Measurements from ENCODE around the gene SERP1. TPM values are rescaled to one million over a fixed set of nuclear protein-coding genes. Genes with fewer than 3 reads are reported as not detected.

Gene SERP1
- total RNA-seq, 1 donor from 2014 or later: 20.4 TPM

GRCh38 chr3:150582620-150583019 is 36.3 kb upstream of the SERP1 start:
- Histone ChIP-seq H3K27me3 (ENCODE audit: low read depth) (no peaks in the 10 kb centered on the region), H3K4me3 (no peak overlapping the region), H3K9me3 (replicated peaks) (no peaks in the 10 kb centered on the region), H3K4me1 (peaks cover 11% of the 10 kb centered on the region), H3K36me3 (peaks cover 67% of the 10 kb centered on the region), H3K27ac (replicated peaks) (no peak overlapping the region)
- TF ChIP-seq CTCF (IDR thresholded peaks at IDR 0.05; ENCODE audit: borderline replicate concordance): no peak
- no peak for DNase-seq
- intact Hi-C loops (cut with micrococcal nuclease): no loop called here

GRCh38 chr3:150581174-150581573 is 34.9 kb upstream of the SERP1 start:
- Histone ChIP-seq H3K4me1 (no peaks in the 10 kb centered on the region), H3K27me3 (ENCODE audit: low read depth) (no peaks in the 10 kb centered on the region), H3K27ac (replicated peaks) (no peak overlapping the region), H3K4me3 (no peak overlapping the region), H3K9me3 (replicated peaks) (no peaks in the 10 kb centered on the region), H3K36me3 (peaks cover 79% of the 10 kb centered on the region)
- intact Hi-C loops (cut with micrococcal nuclease): no loop called here
- TF ChIP-seq CTCF (IDR thresholded peaks at IDR 0.05; ENCODE audit: borderline replicate concordance): no peak
- no peak for DNase-seq

- no peak overlapping the region for H3K4me3 ChIP-seq
- TF ChIP-seq CTCF (IDR thresholded peaks at IDR 0.05; ENCODE audit: borderline replicate concordance): no peak
- DNase-seq: no peak
- H3K27ac ChIP-seq (replicated peaks): no peak overlapping the region
- H3K4me1 ChIP-seq: no peaks in the 10 kb centered on the region
- H3K9me3 ChIP-seq (replicated peaks): no peaks in the 10 kb centered on the region
- H3K27me3 ChIP-seq (ENCODE audit: low read depth): no peaks in the 10 kb centered on the region
- intact Hi-C loops (cut with micrococcal nuclease): no loop called here
- peaks cover 80% of the 10 kb centered on the region for H3K36me3 ChIP-seq
Measured at GRCh38 chr3:150577855-150578254, 31.6 kb upstream of the SERP1 start.

- Histone ChIP-seq H3K27me3 (ENCODE audit: low read depth) (no peaks in the 10 kb centered on the region), H3K36me3 (peaks cover 97% of the 10 kb centered on the region), H3K27ac (replicated peaks) (no peak overlapping the region), H3K4me1 (no peaks in the 10 kb centered on the region), H3K9me3 (replicated peaks) (no peaks in the 10 kb centered on the region), H3K4me3 (no peak overlapping the region)
- DNase-seq: no peak
- no peak for TF ChIP-seq CTCF (IDR thresholded peaks at IDR 0.05; ENCODE audit: borderline replicate concordance)
- intact Hi-C loops (cut with micrococcal nuclease): no loop called here
Measured at GRCh38 chr3:150567328-150567727, 21.0 kb upstream of the SERP1 start.

- Histone ChIP-seq H3K36me3 (peaks cover 71% of the 10 kb centered on the region), H3K4me3 (no peak overlapping the region), H3K27me3 (ENCODE audit: low read depth) (no peaks in the 10 kb centered on the region), H3K27ac (replicated peaks) (no peak overlapping the region), H3K9me3 (replicated peaks) (no peaks in the 10 kb centered on the region), H3K4me1 (no peaks in the 10 kb centered on the region)
- TF ChIP-seq CTCF (IDR thresholded peaks at IDR 0.05; ENCODE audit: borderline replicate concordance): no peak
- DNase-seq: no peak
- intact Hi-C loops (cut with micrococcal nuclease): no loop called here
Measured at GRCh38 chr3:150564243-150564642, 17.9 kb upstream of the SERP1 start.

DNA sequence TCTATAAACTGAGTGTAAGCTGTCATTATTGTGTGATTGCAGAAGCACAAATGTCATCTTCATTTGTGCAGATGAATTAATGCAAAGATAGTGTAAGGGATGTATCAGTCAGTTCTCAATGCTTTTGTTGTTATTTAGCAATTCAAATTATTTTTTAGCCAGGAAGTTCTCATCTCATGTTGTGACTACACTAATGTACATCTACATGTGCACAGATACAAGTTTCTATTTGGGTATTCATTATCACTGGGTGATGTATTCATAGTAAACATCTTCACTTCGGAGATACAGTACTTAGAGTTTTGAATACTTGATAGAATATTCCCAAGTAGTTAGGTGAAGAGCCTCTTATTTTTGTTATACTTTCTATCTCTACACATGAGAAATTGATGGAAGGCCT is 11.4 kb upstream of the SERP1 start:
- Histone ChIP-seq H3K9me3 (replicated peaks) (no peaks in the 10 kb centered on the region), H3K4me3 (no peak overlapping the region), H3K4me1 (peaks cover 25% of the 10 kb centered on the region), H3K27me3 (ENCODE audit: low read depth) (no peaks in the 10 kb centered on the region), H3K27ac (replicated peaks) (no peak overlapping the region), H3K36me3 (peaks cover 41% of the 10 kb centered on the region)
- intact Hi-C loops (cut with micrococcal nuclease): no loop called here
- no peak for TF ChIP-seq CTCF (IDR thresholded peaks at IDR 0.05; ENCODE audit: borderline replicate concordance)
- DNase-seq: no peak

Measured in left ventricle myocardium inferior (tissue), 1 donor.